Esophagus squamous epithelium (tissue), 4 donors: Measurements from ENCODE around the gene NFKBIZ.

Source experiments
- POLR2A ChIP-seq, 4 donors: fragments of 450-650 bp; IDR thresholded peaks; one replicate each; pipeline ENCODE4 v1.6.1; 2017; ENCODE audit warnings: antibody characterized with exemption in 4 of 4, mild to moderate bottlenecking in 4 of 4, moderate library complexity in 3 of 4
- TF ChIP-seq, protein P1 (sequence below), 6 experiments: fragments of 450-650 bp in 4 of 6; fragments of 200-600 bp in 2 of 6; sonication (generic) in 2 of 6; IDR thresholded peaks; one replicate each; pipeline ENCODE4 v1.5.1; 2016 to 2019; ENCODE audit warnings: antibody characterized with exemption in 6 of 6, mild to moderate bottlenecking in 4 of 6, moderate library complexity in 4 of 6

DNA sequence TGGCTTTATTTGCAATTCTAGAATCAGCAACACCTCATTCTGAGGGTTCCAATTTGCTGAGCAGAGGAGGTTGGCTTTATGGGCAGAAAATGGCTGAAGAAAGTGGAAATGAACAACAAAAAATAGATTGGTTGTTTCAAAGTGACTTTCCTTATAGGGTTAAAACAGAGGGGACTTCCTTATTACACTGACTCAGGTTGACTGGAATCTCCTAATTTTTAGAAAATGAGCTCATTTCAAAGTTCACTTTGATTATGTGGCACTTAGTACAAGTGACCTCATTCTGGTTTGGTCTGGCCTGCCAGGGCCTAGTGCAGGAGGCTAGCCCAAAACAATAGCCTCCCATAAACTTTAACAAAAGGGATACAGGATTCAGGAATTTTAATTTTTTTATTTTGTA is 41.4 kb downstream of the NFKBIZ start:
- no peak for TF ChIP-seq POLR2A (IDR thresholded peaks at IDR 0.05)
- TF ChIP-seq, protein P1, sequence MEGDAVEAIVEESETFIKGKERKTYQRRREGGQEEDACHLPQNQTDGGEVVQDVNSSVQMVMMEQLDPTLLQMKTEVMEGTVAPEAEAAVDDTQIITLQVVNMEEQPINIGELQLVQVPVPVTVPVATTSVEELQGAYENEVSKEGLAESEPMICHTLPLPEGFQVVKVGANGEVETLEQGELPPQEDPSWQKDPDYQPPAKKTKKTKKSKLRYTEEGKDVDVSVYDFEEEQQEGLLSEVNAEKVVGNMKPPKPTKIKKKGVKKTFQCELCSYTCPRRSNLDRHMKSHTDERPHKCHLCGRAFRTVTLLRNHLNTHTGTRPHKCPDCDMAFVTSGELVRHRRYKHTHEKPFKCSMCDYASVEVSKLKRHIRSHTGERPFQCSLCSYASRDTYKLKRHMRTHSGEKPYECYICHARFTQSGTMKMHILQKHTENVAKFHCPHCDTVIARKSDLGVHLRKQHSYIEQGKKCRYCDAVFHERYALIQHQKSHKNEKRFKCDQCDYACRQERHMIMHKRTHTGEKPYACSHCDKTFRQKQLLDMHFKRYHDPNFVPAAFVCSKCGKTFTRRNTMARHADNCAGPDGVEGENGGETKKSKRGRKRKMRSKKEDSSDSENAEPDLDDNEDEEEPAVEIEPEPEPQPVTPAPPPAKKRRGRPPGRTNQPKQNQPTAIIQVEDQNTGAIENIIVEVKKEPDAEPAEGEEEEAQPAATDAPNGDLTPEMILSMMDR (IDR thresholded peaks at IDR 0.05) = no peak
